Measurements from ENCODE around the gene DOCK10.

- no peak for TF ChIP-seq POLR2A (IDR thresholded peaks at IDR 0.05; ENCODE audit: extremely low read depth, insufficient read length)
- TF ChIP-seq, protein P1, sequence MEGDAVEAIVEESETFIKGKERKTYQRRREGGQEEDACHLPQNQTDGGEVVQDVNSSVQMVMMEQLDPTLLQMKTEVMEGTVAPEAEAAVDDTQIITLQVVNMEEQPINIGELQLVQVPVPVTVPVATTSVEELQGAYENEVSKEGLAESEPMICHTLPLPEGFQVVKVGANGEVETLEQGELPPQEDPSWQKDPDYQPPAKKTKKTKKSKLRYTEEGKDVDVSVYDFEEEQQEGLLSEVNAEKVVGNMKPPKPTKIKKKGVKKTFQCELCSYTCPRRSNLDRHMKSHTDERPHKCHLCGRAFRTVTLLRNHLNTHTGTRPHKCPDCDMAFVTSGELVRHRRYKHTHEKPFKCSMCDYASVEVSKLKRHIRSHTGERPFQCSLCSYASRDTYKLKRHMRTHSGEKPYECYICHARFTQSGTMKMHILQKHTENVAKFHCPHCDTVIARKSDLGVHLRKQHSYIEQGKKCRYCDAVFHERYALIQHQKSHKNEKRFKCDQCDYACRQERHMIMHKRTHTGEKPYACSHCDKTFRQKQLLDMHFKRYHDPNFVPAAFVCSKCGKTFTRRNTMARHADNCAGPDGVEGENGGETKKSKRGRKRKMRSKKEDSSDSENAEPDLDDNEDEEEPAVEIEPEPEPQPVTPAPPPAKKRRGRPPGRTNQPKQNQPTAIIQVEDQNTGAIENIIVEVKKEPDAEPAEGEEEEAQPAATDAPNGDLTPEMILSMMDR (IDR thresholded peaks at IDR 0.05; ENCODE audit: low read depth, low read length), result no peak
- no peak for TF ChIP-seq MYC (IDR thresholded peaks at IDR 0.05; ENCODE audit: low read depth, low read length)
- TF ChIP-seq MAX (IDR thresholded peaks at IDR 0.05; ENCODE audit: low read depth, low read length), result no peak
These were observed 37.7 kb downstream of the DOCK10 start for GRCh38 chr2:225004597-225004996.
